Inferior parietal cortex (tissue), 1 donor: ENCODE measurements around the gene RNF227.

Experiments
- DNase-seq: peaks from one replicate; pipeline ENCODE4 v3.0.0-alpha.2; 2016; ENCODE audit errors: extremely low spot score

The RNF227 gene

GRCh38 chr17:7889166-7889955, 26.7 kb downstream of the RNF227 start:
- peak; percentile 91 for DNase-seq

DNA sequence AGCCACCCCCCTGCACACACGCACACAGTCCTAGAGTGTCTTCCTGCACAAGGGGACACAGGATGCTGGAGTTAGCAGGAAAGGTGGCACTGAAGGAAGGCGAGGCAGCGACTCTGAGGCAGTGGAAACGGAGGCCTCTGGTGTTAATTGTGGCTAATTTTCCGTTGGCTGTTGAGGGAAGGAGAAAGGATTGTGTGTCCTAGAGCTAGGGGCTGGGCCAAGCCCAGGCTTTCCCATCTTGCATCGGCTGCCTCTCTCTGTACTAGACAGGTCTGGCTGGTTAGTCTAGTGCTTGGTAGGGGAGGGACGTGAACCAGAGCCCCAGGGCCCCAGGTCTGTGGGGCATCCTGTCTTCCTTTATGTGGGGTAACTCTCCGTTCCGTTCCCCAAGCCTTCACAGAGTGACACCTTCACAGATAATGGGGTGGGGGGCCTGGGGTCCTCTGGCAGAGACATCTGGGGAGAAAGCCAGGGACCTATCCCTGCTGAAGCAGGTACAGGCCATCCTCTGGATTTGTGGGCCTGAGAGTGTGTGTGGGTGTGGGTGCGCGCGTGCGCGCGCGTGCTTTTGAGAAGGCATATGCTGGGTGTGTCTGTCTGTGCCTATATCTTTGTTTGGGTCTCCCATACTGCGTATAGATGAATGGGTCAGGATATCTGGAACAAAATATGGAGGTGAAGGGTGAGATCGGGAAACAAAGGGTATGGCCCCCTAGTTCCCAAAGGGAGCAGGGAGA, 27.7 kb downstream of the RNF227 start, which contains the start of gene CHD3:
Gene CHD3 (plus strand): TSS at position 606 of the 737 bp plus-strand sequence. CDS start 212 bp downstream, outside the sequence.
- peak; percentile 28 for DNase-seq

DNA sequence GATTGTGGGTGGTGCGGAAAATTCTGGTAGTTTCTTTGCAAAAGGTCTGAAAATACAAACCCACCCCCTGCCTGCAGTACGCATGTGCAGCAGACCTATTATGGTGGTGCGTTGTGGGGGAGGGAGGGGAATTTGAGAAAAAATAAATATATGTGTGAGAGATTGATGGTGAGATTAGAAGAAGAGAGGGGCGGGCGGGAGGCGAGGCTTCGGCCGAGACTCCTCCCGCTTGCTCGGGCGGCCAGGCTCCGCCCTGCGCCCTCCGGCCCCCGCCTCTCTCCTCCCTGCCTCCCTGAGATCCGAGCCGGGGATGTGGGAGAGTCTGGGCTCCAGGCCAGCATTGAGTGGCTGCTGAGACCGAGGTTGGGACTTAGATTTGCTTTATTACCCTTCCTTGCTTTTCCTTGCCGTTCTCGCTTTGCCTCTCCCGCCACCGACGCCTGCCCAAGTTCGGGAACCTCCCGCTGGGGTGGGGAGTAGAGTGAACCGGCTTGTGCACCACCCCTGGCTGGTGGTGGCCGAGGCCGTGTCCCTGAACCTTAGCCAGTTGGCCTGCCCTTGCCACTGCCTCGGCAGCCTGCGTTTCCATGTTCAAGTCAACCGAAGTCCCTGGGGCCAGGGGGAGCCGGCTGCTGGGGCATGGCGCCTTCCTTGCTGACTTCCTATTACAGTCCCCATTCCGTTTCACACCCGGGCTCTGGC, 28.5 kb downstream of the RNF227 start:
- DNase-seq = peak; percentile 84

GRCh38 chr17:7887038-7887481, 29.0 kb downstream of the RNF227 start:
- peak; percentile 57 for DNase-seq

GRCh38 chr17:7886227-7887037, 29.7 kb downstream of the RNF227 start:
- DNase-seq = peak; percentile 4

DNA sequence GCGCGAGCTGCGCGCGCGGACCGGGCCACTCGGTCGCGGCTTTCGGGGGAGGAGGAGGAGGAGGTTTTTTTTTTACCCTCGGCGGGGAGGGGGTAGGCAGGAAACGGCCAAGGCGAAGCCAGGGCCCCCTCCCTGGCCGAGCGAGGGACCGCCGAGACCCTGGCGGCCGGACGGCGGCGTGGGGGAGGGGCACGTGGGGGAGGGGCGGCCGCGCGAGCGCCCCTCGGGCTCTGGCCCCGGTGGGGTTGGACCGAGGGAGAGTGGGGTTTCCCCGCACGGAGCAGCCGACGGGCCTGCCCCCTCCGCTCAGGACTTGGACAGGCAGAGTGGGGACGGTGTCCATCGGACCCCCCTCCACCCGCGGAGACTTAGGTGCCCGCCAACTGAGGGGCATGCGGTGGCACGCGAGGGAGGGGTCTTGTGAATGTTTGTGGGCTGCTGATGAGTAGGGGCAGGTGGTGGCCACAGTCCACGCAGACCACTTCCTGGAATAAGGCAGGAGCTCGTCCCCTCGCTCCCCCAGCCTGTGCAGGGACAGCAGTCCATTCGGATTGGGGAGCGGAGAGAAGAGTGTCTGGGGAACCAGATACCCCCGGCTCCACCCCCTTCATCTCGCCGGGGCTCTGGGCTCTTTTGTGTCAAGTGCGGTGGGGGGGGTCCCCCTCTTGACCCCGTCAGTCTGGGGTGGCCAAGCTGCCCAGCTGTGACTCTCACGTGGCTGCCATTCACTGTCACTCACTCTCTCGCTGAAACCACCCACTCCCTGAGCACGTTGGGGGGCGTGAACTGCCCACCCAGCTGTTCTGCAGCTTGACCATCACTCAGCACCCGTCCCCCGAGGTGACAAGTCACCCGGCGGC, 30.5 kb downstream of the RNF227 start:
- DNase-seq = peak; percentile 6

DNA sequence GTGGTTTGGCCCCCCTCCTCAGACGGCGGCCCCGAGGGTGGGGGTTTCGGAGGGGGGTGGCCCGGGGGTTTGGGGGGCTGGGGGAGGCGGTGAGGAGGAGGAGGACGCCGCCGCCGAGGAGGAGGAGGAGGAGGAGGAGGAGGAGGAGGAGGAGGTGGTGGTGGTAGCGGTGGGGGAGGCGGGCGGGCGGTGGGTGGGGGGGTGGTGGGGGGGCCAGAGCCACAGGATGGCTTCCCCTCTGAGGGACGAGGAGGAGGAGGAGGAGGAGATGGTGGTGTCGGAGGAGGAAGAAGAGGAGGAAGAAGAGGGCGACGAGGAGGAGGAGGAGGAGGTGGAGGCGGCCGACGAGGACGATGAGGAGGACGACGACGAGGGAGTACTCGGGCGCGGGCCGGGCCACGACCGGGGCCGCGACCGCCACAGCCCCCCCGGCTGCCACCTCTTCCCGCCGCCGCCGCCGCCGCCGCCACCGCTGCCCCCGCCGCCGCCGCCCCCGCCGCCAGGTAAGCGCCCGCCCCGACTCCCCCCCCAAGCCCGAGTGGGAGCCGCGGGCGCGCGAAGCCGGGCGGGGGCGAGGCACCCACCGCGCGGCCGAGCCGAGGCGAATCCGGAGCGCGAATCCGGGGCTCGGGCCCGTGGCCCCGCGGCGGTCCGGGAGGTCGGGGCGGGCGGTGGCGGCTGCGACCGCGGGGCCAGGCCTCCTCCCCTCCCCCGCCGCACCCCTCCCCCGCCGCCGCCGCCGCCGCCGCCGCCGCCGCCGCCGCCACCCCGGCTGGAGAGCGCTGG, 31.3 kb downstream of the RNF227 start:
- DNase-seq = no peak

- DNase-seq = no peak
Observed at GRCh38 chr17:7883781-7884386, 32.2 kb downstream of the RNF227 start.

DNA sequence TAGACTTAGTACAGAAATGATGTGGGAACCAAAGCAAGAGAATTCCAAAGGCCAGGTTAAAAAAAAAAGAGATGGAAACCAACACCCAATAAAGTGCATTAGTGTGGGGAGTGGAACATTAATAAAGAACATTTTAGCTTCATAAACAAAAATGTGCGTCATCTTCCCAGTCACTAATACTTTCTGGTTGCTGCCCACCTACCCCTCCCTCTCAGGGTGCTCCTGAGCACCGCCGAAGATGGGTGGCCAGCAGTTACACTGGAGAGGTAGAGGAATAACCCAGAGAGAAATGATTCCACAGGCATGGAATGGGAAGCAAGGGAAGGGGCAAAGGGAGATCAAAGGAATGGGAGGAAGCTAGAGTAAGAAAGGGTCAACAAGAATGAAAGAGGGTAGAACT, 33.5 kb downstream of the RNF227 start:
- no peak for DNase-seq

DNA sequence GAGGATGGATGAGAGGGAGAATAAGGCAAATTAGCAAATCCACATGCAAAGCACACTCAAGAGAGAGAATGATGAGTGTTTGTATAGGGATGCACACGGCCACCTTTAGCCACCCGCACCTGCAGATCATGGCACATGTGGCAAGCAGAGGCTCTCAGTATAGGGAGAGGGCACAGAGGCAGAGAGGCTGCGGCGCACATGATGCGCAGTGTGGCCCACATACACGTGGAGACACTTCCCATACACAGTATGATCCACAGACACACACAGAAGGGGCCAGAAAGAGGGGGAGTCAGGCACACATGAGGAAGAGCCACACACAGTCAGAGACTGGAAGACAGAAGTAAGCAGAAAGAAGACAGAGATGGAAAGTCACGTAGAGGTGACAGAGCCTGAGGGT, 34.0 kb downstream of the RNF227 start:
- DNase-seq = peak; percentile 4

- peak; percentile 15 for DNase-seq
Observed at GRCh38 chr17:7881276-7882054, 34.6 kb downstream of the RNF227 start.

GRCh38 chr17:7880076-7880868, 35.8 kb downstream of the RNF227 start:
- DNase-seq = no peak

GRCh38 chr17:7878234-7878633, 37.9 kb downstream of the RNF227 start:
- DNase-seq = no peak

GRCh38 chr17:7875804-7876370, 40.2 kb downstream of the RNF227 start:
- no peak for DNase-seq

- DNase-seq = no peak
Observed at GRCh38 chr17:7873051-7873450, 43.0 kb downstream of the RNF227 start.

GRCh38 chr17:7867881-7868329, 48.2 kb downstream of the RNF227 start:
- DNase-seq = no peak

- DNase-seq = no peak
Observed at GRCh38 chr17:7864995-7865650, 51.0 kb downstream of the RNF227 start.
